ENCODE results near the gene CCNQ. TPM values are rescaled to one million over a fixed set of nuclear protein-coding genes. Genes with fewer than 3 reads are reported as not detected.
A peak's percentile ranks its signal among the peaks of the same experiment; 100 is the strongest.

The CCNQ gene
- total RNA-seq, 1 experiment from 2014 or later, result 32.4 TPM

DNA sequence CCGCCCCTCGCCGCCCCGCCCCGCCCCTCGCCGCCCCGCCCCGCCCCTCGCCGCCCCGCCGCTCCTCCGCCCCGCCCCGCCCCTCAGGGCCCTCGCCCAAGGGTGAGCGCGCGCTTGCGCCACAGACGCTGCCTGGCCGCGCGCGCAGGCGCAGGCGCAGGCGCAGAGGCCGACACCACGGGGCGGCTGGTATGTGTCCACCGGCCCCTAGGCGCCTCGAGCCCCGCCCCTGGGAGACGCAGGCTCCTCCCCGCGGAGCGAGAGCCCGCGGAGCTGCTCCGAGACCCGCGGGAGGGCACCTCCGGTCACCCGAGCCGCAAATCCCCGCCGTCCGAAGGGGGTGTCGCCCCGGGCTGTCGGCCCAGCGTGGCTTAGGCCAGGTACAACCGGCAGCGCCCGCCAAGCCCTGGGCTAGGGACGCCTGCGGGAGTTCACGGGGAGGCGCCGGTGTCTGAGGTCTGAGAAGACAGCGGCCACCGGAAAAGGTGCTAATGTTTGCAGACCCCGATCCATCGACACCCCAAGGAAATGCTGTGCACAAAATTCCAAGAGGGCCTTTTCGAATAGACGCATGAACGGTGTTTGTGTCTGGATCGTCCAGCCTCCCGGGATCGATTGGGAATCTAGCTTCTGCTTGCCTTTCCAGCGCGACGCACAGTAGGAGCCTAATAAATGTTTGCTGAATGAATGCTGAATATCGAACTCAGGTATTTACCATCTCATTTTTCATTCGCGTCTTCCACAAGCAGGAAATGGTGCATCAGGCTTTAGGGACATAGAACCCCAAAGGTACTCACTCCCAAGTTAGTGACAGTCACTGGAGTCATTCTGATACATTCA lies 473 bp upstream of the CCNQ start:
- H3K4me3 ChIP-seq (ENCODE audit: low read depth, low read length, poor library complexity, severe bottlenecking), result peak overlapping the region; percentile 63
- H3K27ac ChIP-seq (ENCODE audit: low read depth, low read length, poor library complexity, severe bottlenecking), result peak overlapping the region; percentile 64
- DNase-seq (ENCODE audit: low spot score), result peak; percentile 91
- H3K4me1 ChIP-seq (ENCODE audit: insufficient read depth, low read length, poor library complexity, severe bottlenecking), result no peaks in the 10 kb centered on the region
- ChIA-PET CTCF (interaction anchor here (0.5 kb wide), 1 partner anchor 11 kb away, joined by 5 read pairs; no protein-coding TSS in a partner anchor), POLR2A (ENCODE audit: low non-redundant PET) (interaction anchor here (0.5 to 0.6 kb wide), 2 partner anchors 45 to 129 kb away, joined by 3 to 5 read pairs; no protein-coding TSS in a partner anchor)
- H3K9me3 ChIP-seq (ENCODE audit: low read depth, low read length, poor library complexity, severe bottlenecking), result no peaks in the 10 kb centered on the region
- H3K27me3 ChIP-seq (replicated peaks; ENCODE audit: insufficient read depth, low read depth, low read length, poor library complexity), result no peaks in the 10 kb centered on the region
- peaks cover 3% of the 10 kb centered on the region for H3K36me3 ChIP-seq (ENCODE audit: insufficient read depth, low read length, poor library complexity, severe bottlenecking)
- BruUV-seq (replicated peaks), result no TSS peak
- intact Hi-C loops (cut with micrococcal nuclease; ENCODE audit: unreplicated experiment), result no loop called here
- TF ChIP-seq, protein P1, sequence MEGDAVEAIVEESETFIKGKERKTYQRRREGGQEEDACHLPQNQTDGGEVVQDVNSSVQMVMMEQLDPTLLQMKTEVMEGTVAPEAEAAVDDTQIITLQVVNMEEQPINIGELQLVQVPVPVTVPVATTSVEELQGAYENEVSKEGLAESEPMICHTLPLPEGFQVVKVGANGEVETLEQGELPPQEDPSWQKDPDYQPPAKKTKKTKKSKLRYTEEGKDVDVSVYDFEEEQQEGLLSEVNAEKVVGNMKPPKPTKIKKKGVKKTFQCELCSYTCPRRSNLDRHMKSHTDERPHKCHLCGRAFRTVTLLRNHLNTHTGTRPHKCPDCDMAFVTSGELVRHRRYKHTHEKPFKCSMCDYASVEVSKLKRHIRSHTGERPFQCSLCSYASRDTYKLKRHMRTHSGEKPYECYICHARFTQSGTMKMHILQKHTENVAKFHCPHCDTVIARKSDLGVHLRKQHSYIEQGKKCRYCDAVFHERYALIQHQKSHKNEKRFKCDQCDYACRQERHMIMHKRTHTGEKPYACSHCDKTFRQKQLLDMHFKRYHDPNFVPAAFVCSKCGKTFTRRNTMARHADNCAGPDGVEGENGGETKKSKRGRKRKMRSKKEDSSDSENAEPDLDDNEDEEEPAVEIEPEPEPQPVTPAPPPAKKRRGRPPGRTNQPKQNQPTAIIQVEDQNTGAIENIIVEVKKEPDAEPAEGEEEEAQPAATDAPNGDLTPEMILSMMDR (conservative IDR thresholded peaks at IDR 0.05; ENCODE audit: low read depth, low read length), result no peak
- TF ChIP-seq EZH2 (IDR thresholded peaks at IDR 0.05; ENCODE audit: borderline replicate concordance, low read depth, low read length, poor library complexity, severe bottlenecking), result no peak

DNA sequence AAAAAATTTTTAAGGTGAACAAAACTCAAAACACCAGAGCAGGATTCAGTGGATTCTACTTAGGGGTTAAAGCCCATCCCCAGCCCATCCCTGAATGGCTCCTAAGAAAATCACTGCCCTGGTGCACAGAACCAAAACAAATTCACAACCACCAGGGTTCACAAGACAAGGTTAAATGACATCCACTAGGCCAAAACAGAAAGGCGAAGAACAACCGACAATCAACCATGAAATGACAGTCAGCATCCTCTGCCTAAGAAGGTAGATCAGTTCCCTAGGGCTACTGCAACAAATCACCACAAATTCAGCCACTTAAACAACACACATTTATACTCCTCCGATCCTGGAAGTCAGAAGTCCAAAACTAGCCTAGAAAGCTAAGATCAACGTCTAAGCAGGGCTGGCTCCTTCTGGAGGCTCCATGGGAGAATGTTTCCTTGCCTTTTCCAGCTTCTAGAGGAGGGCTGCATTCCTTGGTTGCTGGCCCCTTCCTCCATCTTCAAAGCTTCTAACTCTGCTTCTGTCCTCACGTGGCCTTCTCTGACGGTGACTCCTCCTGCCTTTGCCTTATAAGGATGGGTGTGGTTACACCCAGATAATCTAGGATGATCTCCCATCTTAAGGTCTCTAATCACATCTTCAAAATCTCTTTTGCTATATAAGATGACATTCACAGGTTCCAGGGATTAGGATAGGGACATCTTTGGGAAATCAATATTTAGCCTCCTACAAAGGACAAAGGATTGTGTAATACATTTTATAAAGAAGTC lies 1.8 kb downstream of the CCNQ start:
- ChIA-PET CTCF (no interaction called here), POLR2A (ENCODE audit: low non-redundant PET) (interaction anchor here (0.6 kb wide), 1 partner anchor 175 kb away, joined by 4 read pairs; no protein-coding TSS in a partner anchor)
- H3K36me3 ChIP-seq (ENCODE audit: insufficient read depth, low read length, poor library complexity, severe bottlenecking), result peaks cover 3% of the 10 kb centered on the region
- H3K27me3 ChIP-seq (replicated peaks; ENCODE audit: insufficient read depth, low read depth, low read length, poor library complexity), result no peaks in the 10 kb centered on the region
- H3K4me3 ChIP-seq (ENCODE audit: low read depth, low read length, poor library complexity, severe bottlenecking), result no peak overlapping the region
- no peaks in the 10 kb centered on the region for H3K9me3 ChIP-seq (ENCODE audit: low read depth, low read length, poor library complexity, severe bottlenecking)
- TSS peak; percentile 43 for BruUV-seq (replicated peaks)
- no peak for DNase-seq (ENCODE audit: low spot score)
- H3K27ac ChIP-seq (ENCODE audit: low read depth, low read length, poor library complexity, severe bottlenecking), result no peak overlapping the region
- H3K4me1 ChIP-seq (ENCODE audit: insufficient read depth, low read length, poor library complexity, severe bottlenecking), result no peaks in the 10 kb centered on the region
- intact Hi-C loops (cut with micrococcal nuclease; ENCODE audit: unreplicated experiment), result no loop called here
- TF ChIP-seq, protein P1 (conservative IDR thresholded peaks at IDR 0.05; ENCODE audit: low read depth, low read length), result no peak
- no peak for TF ChIP-seq EZH2 (IDR thresholded peaks at IDR 0.05; ENCODE audit: borderline replicate concordance, low read depth, low read length, poor library complexity, severe bottlenecking)

DNA sequence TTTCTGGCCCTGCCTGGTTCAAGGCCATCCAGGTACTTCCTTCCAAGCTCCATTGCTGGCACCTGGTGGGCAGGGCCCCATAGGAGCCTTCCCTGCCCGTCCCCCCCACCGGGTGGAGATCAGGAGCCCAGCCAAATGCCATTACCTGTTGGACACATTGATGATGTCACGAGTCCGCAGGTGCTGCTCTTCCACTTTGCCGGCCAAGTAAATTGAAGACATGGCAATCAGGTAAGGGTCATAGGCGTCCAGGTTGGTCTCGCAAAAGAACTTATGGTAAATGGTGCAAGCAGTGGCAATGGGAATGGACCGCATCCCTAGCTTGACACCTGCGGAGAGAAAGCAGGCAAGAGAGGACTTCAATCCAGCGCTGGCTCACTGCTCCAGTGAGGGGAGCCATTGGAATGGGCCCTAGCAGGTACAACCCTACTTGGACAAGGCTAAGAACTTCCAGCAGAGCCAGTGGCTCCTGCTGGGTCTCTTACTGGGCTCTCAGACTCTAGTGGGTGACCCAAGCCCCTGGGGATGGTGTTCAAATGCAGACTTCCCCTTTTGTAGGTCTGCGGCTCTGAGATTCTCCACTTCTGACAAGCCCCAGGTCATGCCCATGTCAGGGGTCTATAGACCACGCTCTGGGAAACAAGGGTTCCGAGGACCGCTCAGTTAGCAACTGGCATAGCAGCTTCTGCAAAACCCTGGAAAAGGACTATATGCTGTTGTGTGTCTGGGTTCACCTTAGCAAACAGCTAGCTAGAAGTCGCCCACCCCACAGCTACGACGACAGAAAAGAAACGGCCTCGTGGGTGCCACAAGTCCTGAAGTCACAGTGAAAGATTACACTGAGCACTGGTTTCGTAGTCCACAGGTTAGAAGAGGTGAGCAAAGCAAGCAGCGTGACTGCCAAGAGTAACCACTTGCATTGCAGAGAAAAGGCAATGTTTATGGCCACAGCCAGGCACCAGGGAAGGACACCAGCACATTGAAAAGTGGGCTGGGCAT lies 2.8 kb downstream of the CCNQ start:
- intact Hi-C loops (cut with micrococcal nuclease; ENCODE audit: unreplicated experiment), result no loop called here
- H3K36me3 ChIP-seq (ENCODE audit: insufficient read depth, low read length, poor library complexity, severe bottlenecking), result peaks cover 3% of the 10 kb centered on the region
- no peaks in the 10 kb centered on the region for H3K4me1 ChIP-seq (ENCODE audit: insufficient read depth, low read length, poor library complexity, severe bottlenecking)
- TF ChIP-seq, protein P1 (conservative IDR thresholded peaks at IDR 0.05; ENCODE audit: low read depth, low read length), result no peak
- no peak for TF ChIP-seq EZH2 (IDR thresholded peaks at IDR 0.05; ENCODE audit: borderline replicate concordance, low read depth, low read length, poor library complexity, severe bottlenecking)
- DNase-seq (ENCODE audit: low spot score), result no peak
- no peak overlapping the region for H3K4me3 ChIP-seq (ENCODE audit: low read depth, low read length, poor library complexity, severe bottlenecking)
- CTCF ChIA-PET, result no interaction called here
- no peaks in the 10 kb centered on the region for H3K27me3 ChIP-seq (replicated peaks; ENCODE audit: insufficient read depth, low read depth, low read length, poor library complexity)
- no TSS peak for BruUV-seq (replicated peaks)
- no peak overlapping the region for H3K27ac ChIP-seq (ENCODE audit: low read depth, low read length, poor library complexity, severe bottlenecking)
- no peaks in the 10 kb centered on the region for H3K9me3 ChIP-seq (ENCODE audit: low read depth, low read length, poor library complexity, severe bottlenecking)
- POLR2A ChIA-PET (ENCODE audit: low non-redundant PET), result no interaction called here

Data from A673 (cell line).